Fibroblast of lung (primary cell): ENCODE data around the gene CA5A. TPM values are rescaled to one million over a fixed set of nuclear protein-coding genes. Genes with fewer than 3 reads are reported as not detected.
"Not testable (repeated sequence)": the region's sequence is repeated elsewhere in the genome, so short reads cannot be mapped to it uniquely, and the experiment has no call there.

Source experiments
- DNase-seq, 2 donors: peaks; one replicate each; pipeline versions ENCODE4 v3.0.0 to v3.0.0-alpha.2; 2010; ENCODE audit warnings: low read depth in 2 of 2
- H2AFZ ChIP-seq: 2 replicates; pipeline ENCODE4 v1.5.1; 2012; ENCODE audit warnings: low read length, control low read depth, inconsistent platforms
- H3K27ac ChIP-seq: 2 replicates; pipeline ENCODE4 v1.5.1; 2011; ENCODE audit warnings: low read length, control low read depth; ENCODE audit not compliant: insufficient read depth
- H3K27me3 ChIP-seq: 2 replicates; pipeline ENCODE4 v1.5.1; 2011; ENCODE audit warnings: mild to moderate bottlenecking, low read length; ENCODE audit not compliant: control insufficient read depth, insufficient read depth
- H3K36me3 ChIP-seq: 2 replicates; pipeline ENCODE4 v1.5.1; 2011; ENCODE audit warnings: low read length; ENCODE audit not compliant: control insufficient read depth, insufficient read depth
- H3K4me1 ChIP-seq: 2 replicates; pipeline ENCODE4 v1.5.1; 2011; ENCODE audit warnings: low read length; ENCODE audit not compliant: control insufficient read depth, insufficient read depth; ENCODE audit errors: extremely low read depth
- H3K4me2 ChIP-seq: 2 replicates; pipeline ENCODE4 v1.5.1; 2011; ENCODE audit warnings: low read length, control low read depth; ENCODE audit not compliant: insufficient read depth; ENCODE audit errors: extremely low read depth
- H3K4me3 ChIP-seq, 4 experiments: fragments of 200-600 bp in 1 of 4; sonication (generic) in 1 of 4; replicated peaks in 1 of 4; 2 replicates each; pipeline ENCODE4 v1.5.1; 2011 to 2016; ENCODE audit warnings: low read length in 4 of 4, low read depth in 3 of 4, mild to moderate bottlenecking in 3 of 4, control low read depth in 2 of 4, inconsistent platforms in 1 of 4, mixed read lengths in 1 of 4; ENCODE audit not compliant: insufficient read depth in 1 of 4; ENCODE audit errors: control extremely low read depth in 1 of 4
- H3K79me2 ChIP-seq: 2 replicates; pipeline ENCODE4 v1.5.1; 2012; ENCODE audit warnings: mild to moderate bottlenecking, low read length, inconsistent platforms; ENCODE audit not compliant: control insufficient read depth, insufficient read depth
- H3K9ac ChIP-seq: 2 replicates; pipeline ENCODE4 v1.5.1; 2011; ENCODE audit warnings: mild to moderate bottlenecking, low read length, control low read depth; ENCODE audit not compliant: insufficient read depth
- H3K9me3 ChIP-seq: 2 replicates; pipeline ENCODE4 v1.5.1; 2012; ENCODE audit warnings: low read depth, low read length; ENCODE audit not compliant: control insufficient read depth, insufficient read depth
- H4K20me1 ChIP-seq: 2 replicates; pipeline ENCODE4 v1.5.1; 2011; ENCODE audit warnings: low read length; ENCODE audit not compliant: control insufficient read depth, insufficient read depth; ENCODE audit errors: extremely low read depth
- polyA plus RNA-seq, 2 donors: library from polyadenylated mRNA; depleted of rRNA in 1 of 2; stranded (reverse) in 1 of 2; unstranded in 1 of 2; fragments of >200 nt; gene quantifications; 2 replicates each; pipeline ENCODE4 v1.2.1, GENCODE V29; 2011 to 2012; ENCODE audit warnings: missing spikeins in 1 of 2
- total RNA-seq: library from RNA; depleted of rRNA; stranded (reverse); fragments of >200 nt; gene quantifications from 2 replicates; pipeline ENCODE4 v1.2.1, GENCODE V29; 2014

CA5A gene
- total and polyA plus RNA-seq, 2 donors (not counting 1 experiment from before 2014, with no cell fraction given): not detected

- not testable (repeated sequence) for H3K9ac ChIP-seq, H3K27ac ChIP-seq, H3K4me2 ChIP-seq
These were observed 66.4 kb downstream of the CA5A start for GRCh38 chr16:87869879-87870417.

GRCh38 chr16:87869061-87869878, 67.1 kb downstream of the CA5A start, which contains the start of gene SLC7A5:
Gene SLC7A5 (minus strand): TSS chr16:87869507. CDS start chr16:87869422, 85 bp downstream.
- H4K20me1 ChIP-seq, H3K4me1 ChIP-seq, H3K79me2 ChIP-seq, H3K9me3 ChIP-seq, H3K36me3 ChIP-seq, H3K27me3 ChIP-seq: not testable (repeated sequence)
- peak; percentile 71 to 78 for DNase-seq
- peak within 1 kb of the TSS; percentile 75 for H3K9ac ChIP-seq
- peak within 1 kb of the TSS; percentile 21 for H2AFZ ChIP-seq
- peak within 1 kb of the TSS; percentile 79 for H3K27ac ChIP-seq
- H3K4me3 ChIP-seq: peak within 1 kb of the TSS; percentile 49 to 77 (median 59)
- H3K4me2 ChIP-seq: peak within 1 kb of the TSS; percentile 40

More at GRCh38 chr16:87869879-87870417, 66.4 kb downstream of the CA5A start:
- H3K9me3 ChIP-seq, DNase-seq, H3K4me3 ChIP-seq, H3K4me1 ChIP-seq, H2AFZ ChIP-seq, H3K36me3 ChIP-seq, H4K20me1 ChIP-seq, H3K27me3 ChIP-seq, H3K79me2 ChIP-seq: not testable (repeated sequence)

GRCh38 chr16:87868254-87869029, 67.9 kb downstream of the CA5A start:
- Histone ChIP-seq H3K4me3 (peak overlapping the region; percentile 49 to 77 (median 59)), H3K4me2 (peak overlapping the region; percentile 40), H3K9ac (peak overlapping the region; percentile 75), H3K27ac (peak overlapping the region; percentile 79)
- not testable (repeated sequence) for H3K79me2 ChIP-seq, H3K27me3 ChIP-seq, H3K4me1 ChIP-seq, H2AFZ ChIP-seq, H3K36me3 ChIP-seq, H4K20me1 ChIP-seq, H3K9me3 ChIP-seq
- DNase-seq: peak; percentile 91 to 94

- not testable (repeated sequence) for DNase-seq, H3K27me3 ChIP-seq, H3K4me1 ChIP-seq, H3K4me2 ChIP-seq, H3K9ac ChIP-seq, H3K9me3 ChIP-seq, H3K36me3 ChIP-seq, H2AFZ ChIP-seq, H3K4me3 ChIP-seq, H3K27ac ChIP-seq, H4K20me1 ChIP-seq, H3K79me2 ChIP-seq
These were observed 70.3 kb downstream of the CA5A start for GRCh38 chr16:87865902-87866555.
